H1 (cell line): ENCODE measurements around the gene NANOGP8.
"Not testable (repeated sequence)": the region's sequence is repeated elsewhere in the genome, so short reads cannot be mapped to it uniquely, and the experiment has no call there.

Source experiments
- MAFK ChIP-seq: IDR thresholded peaks from 2 replicates; pipeline ENCODE4 v1.6.1; 2012; ENCODE audit warnings: low read depth, mild to moderate bottlenecking, improper control_type of control experiment, low read length
- NRF1 ChIP-seq: IDR thresholded peaks from 2 replicates; pipeline ENCODE4 v1.6.1; 2011; ENCODE audit warnings: mild to moderate bottlenecking, low read depth, low read length, improper control_type of control experiment
- SRF ChIP-seq: IDR thresholded peaks from 2 replicates; pipeline ENCODE4 v1.6.1; 2011; ENCODE audit warnings: mild to moderate bottlenecking, low read depth, low read length, moderate library complexity
- TF ChIP-seq, protein P1 (sequence below), 3 experiments: IDR thresholded peaks; 1 replicate in 2 of 3; 2 replicates in 1 of 3; pipeline versions ENCODE4 v1.5.1 to v1.6.1; 2011; ENCODE audit warnings: low read length in 3 of 3, mild to moderate bottlenecking in 3 of 3, inconsistent platforms in 2 of 3, low read depth in 1 of 3, moderate library complexity in 1 of 3; ENCODE audit not compliant: insufficient read depth in 1 of 3; ENCODE audit errors: control extremely low read depth in 1 of 3

DNA sequence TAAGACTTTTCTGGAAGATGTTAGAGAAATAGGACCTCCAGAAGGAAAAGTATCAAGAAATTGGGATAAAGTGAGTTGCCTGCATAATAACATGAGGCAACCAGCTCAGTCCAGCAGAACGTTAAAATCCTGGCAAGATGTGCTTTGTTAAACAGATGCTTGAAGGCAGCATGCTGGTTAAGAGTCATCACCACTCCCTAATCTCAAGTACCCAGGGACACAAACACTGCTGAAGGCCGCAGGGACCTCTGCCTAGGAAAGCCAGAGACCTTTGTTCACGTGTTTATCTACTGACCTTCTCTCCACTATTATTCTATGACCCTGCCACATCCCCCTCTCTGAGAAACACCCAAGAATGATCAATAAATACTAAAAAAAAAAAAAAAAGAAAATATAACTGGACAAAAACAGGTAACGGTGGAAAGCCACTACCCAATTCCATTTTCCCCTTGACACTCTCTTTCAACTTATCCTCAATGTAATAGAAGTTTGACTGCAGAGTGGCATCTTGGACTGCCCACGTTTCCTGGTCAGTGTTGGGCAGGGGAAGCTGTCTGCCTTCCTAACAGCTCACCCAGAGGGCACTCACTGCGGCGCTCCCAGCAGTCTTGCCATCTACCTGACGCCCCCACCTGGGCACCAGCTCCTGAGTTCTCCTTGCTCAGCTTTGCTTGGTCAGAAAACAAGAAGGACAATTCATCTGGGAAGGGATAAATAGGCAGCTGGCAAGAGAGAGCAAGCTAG is at the start of gene NANOGP8:
- TF ChIP-seq NRF1, SRF, MAFK: not testable (repeated sequence)
- TF ChIP-seq, protein P1, sequence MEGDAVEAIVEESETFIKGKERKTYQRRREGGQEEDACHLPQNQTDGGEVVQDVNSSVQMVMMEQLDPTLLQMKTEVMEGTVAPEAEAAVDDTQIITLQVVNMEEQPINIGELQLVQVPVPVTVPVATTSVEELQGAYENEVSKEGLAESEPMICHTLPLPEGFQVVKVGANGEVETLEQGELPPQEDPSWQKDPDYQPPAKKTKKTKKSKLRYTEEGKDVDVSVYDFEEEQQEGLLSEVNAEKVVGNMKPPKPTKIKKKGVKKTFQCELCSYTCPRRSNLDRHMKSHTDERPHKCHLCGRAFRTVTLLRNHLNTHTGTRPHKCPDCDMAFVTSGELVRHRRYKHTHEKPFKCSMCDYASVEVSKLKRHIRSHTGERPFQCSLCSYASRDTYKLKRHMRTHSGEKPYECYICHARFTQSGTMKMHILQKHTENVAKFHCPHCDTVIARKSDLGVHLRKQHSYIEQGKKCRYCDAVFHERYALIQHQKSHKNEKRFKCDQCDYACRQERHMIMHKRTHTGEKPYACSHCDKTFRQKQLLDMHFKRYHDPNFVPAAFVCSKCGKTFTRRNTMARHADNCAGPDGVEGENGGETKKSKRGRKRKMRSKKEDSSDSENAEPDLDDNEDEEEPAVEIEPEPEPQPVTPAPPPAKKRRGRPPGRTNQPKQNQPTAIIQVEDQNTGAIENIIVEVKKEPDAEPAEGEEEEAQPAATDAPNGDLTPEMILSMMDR (IDR thresholded peaks at IDR 0.05; ENCODE audit: control extremely low read depth in 1 of 3, insufficient read depth in 1 of 3, low read depth in 1 of 3, low read length in 3 of 3), result not testable (repeated sequence)
